GM21825 (cell line): Measurements from ENCODE around the gene HP.
A peak's percentile ranks its signal among the peaks of the same experiment; 100 is the strongest.
"Not testable (repeated sequence)": the region's sequence is repeated elsewhere in the genome, so short reads cannot be mapped to it uniquely, and the experiment has no call there.

Experiments used
- ATAC-seq: cut with Tn5 transposase; IDR thresholded peaks from one replicate; pipeline ENCODE4 v1.9.1; 2021; ENCODE audit warnings: mild to moderate bottlenecking, moderate library complexity; ENCODE audit not compliant: unreplicated experiment

The HP gene

GRCh38 chr16:72054254-72054847, at the start of gene HP:
TSS of gene HP (plus strand) at chr16:72054505. CDS start at chr16:72054653, 148 bp downstream.
- not testable (repeated sequence) for ATAC-seq

- not testable (repeated sequence) for ATAC-seq
Measured at GRCh38 chr16:72008065-72008423, 46.3 kb upstream of the HP start.

- ATAC-seq: peak; percentile 100
Measured at GRCh38 chr16:72008424-72009216, 45.7 kb upstream of the HP start, which contains the start of gene DHODH. TSS of gene DHODH (plus strand) at chr16:72008744. CDS start at chr16:72008765, 21 bp downstream.

- ATAC-seq: no peak
Measured at GRCh38 chr16:72009779-72010178, 44.5 kb upstream of the HP start.

- ATAC-seq: no peak
Measured at GRCh38 chr16:72012607-72013006, 41.7 kb upstream of the HP start.

GRCh38 chr16:72013389-72013788, 40.9 kb upstream of the HP start:
- no peak for ATAC-seq

- no peak for ATAC-seq
Measured at GRCh38 chr16:72013888-72014581, 40.3 kb upstream of the HP start.

- ATAC-seq: no peak
Measured at GRCh38 chr16:72014675-72015074, 39.6 kb upstream of the HP start.

- ATAC-seq: no peak
Measured at GRCh38 chr16:72015124-72015523, 39.2 kb upstream of the HP start.

- ATAC-seq: no peak
Measured at GRCh38 chr16:72018470-72018869, 35.8 kb upstream of the HP start.

GRCh38 chr16:72021043-72021442, 33.3 kb upstream of the HP start:
- no peak for ATAC-seq

GRCh38 chr16:72022127-72022526, 32.2 kb upstream of the HP start:
- no peak for ATAC-seq

- ATAC-seq: no peak
Measured at GRCh38 chr16:72023962-72024361, 30.3 kb upstream of the HP start.

GRCh38 chr16:72024862-72025382, 29.4 kb upstream of the HP start:
- no peak for ATAC-seq

GRCh38 chr16:72025404-72026114, 28.7 kb upstream of the HP start:
- no peak for ATAC-seq

GRCh38 chr16:72027669-72028378, 26.5 kb upstream of the HP start:
- ATAC-seq: no peak

- no peak for ATAC-seq
Measured at GRCh38 chr16:72029567-72030271, 24.6 kb upstream of the HP start.

GRCh38 chr16:72033437-72033836, 20.9 kb upstream of the HP start:
- no peak for ATAC-seq

GRCh38 chr16:72036098-72036497, 18.2 kb upstream of the HP start:
- ATAC-seq: no peak

- ATAC-seq: no peak
Measured at GRCh38 chr16:72042157-72042660, 12.1 kb upstream of the HP start.
